Mesothelial cell of epicardium (in vitro differentiated cells): ENCODE measurements around the gene AHNAK. TPM values are rescaled to one million over a fixed set of nuclear protein-coding genes. Genes with fewer than 3 reads are reported as not detected.

ENCODE experiments used
- DNase-seq, 2 experiments: peaks; one replicate each; pipeline ENCODE4 v3.0.0; 2021; ENCODE audit warnings: low spot score in 2 of 2; ENCODE audit not compliant: unreplicated experiment in 2 of 2
- H3K27ac Mint-ChIP-seq: 2 replicates; pipeline ENCODE4 v1.8.0; 2021; ENCODE audit warnings: mixed read lengths
- H3K27me3 Mint-ChIP-seq: 2 replicates; pipeline ENCODE4 v1.8.0; 2021; ENCODE audit warnings: low read depth, mixed read lengths
- H3K36me3 Mint-ChIP-seq: 2 replicates; pipeline ENCODE4 v1.8.0; 2021; ENCODE audit warnings: mixed read lengths
- H3K4me1 Mint-ChIP-seq: 2 replicates; pipeline ENCODE4 v1.8.0; 2021; ENCODE audit warnings: mixed read lengths
- H3K4me3 Mint-ChIP-seq: 2 replicates; pipeline ENCODE4 v1.8.0; 2021; ENCODE audit warnings: mild to moderate bottlenecking, moderate library complexity, mixed read lengths
- H3K9me3 Mint-ChIP-seq: 2 replicates; pipeline ENCODE4 v1.8.0; 2021; ENCODE audit warnings: mixed read lengths
- CTCF ChIP-seq: fragments of 200-600 bp; sonication (generic); IDR thresholded peaks from one replicate; pipeline ENCODE4 v1.5.0; 2021; ENCODE audit warnings: antibody characterized with exemption; ENCODE audit not compliant: unreplicated experiment
- total RNA-seq: library from RNA; stranded (reverse); gene quantifications from 3 replicates; pipeline ENCODE4 v1.2.1, GENCODE V29; 2021

Gene AHNAK
- total RNA-seq, 1 donor from 2014 or later, result 481 TPM

GRCh38 chr11:62472063-62472884, 74.3 kb downstream of the AHNAK start:
- peak overlapping the region; percentile 77 for H3K27ac Mint-ChIP-seq
- DNase-seq, result no peak
- no peaks in the 10 kb centered on the region for H3K27me3 Mint-ChIP-seq
- TF ChIP-seq CTCF, result no peak
- H3K4me1 Mint-ChIP-seq, result peaks cover 18% of the 10 kb centered on the region
- no peaks in the 10 kb centered on the region for H3K9me3 Mint-ChIP-seq
- no peak overlapping the region for H3K4me3 Mint-ChIP-seq
- H3K36me3 Mint-ChIP-seq, result no peaks in the 10 kb centered on the region

GRCh38 chr11:62471603-62472002, 75.0 kb downstream of the AHNAK start:
- no peak for DNase-seq
- H3K27me3 Mint-ChIP-seq, result no peaks in the 10 kb centered on the region
- H3K4me3 Mint-ChIP-seq, result no peak overlapping the region
- no peaks in the 10 kb centered on the region for H3K36me3 Mint-ChIP-seq
- TF ChIP-seq CTCF, result no peak
- no peaks in the 10 kb centered on the region for H3K9me3 Mint-ChIP-seq
- peaks cover 23% of the 10 kb centered on the region for H3K4me1 Mint-ChIP-seq
- H3K27ac Mint-ChIP-seq, result peak overlapping the region; percentile 30

DNA sequence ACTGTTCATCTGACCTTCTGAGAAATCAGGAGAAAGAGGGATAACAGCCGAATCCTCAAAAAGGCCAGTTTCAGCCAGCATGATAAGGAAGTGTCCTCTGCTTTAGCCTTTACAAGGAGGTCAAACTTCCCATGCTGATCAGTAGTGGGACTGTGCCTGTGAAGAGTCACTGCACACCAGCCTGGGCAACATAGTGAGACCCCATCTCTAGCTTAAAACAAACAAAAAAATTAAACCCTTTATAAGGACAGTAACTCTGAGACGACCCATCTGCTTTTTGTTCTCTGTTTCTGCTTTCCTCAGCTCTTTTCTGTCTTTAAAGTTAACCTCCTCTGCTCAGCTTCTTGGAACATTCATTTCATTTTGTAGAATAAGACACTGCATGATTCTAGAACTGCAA, 78.0 kb downstream of the AHNAK start:
- peak overlapping the region; percentile 27 for H3K27ac Mint-ChIP-seq
- DNase-seq, result no peak
- peaks cover 27% of the 10 kb centered on the region for H3K4me1 Mint-ChIP-seq
- H3K27me3 Mint-ChIP-seq, result no peaks in the 10 kb centered on the region
- H3K36me3 Mint-ChIP-seq, result no peaks in the 10 kb centered on the region
- H3K4me3 Mint-ChIP-seq, result no peak overlapping the region
- H3K9me3 Mint-ChIP-seq, result no peaks in the 10 kb centered on the region
- no peak for TF ChIP-seq CTCF

DNA sequence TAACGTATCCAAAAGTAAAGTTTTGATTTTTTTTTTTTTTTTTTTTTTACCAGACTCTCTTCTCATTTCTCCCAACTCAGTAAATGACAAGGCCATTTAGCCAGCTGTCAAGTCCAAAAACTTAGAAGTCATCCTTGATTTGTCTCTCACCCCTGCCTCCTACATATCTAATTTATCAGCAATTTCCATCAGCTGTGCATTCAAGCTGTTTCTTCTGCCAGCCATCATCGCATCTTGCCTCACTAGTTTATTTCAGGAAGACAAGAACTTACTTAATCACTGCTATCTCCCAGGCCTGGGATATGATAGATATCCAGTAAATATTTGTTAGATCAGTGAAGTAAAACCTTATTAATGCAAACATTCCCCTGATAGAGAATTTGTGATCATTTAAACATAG, 80.2 kb downstream of the AHNAK start:
- DNase-seq, result no peak
- TF ChIP-seq CTCF, result no peak
- Mint-ChIP-seq H3K4me3 (no peak overlapping the region), H3K4me1 (peaks cover 25% of the 10 kb centered on the region), H3K36me3 (no peaks in the 10 kb centered on the region), H3K27ac (peak overlapping the region; percentile 87), H3K27me3 (no peaks in the 10 kb centered on the region), H3K9me3 (no peaks in the 10 kb centered on the region)

DNA sequence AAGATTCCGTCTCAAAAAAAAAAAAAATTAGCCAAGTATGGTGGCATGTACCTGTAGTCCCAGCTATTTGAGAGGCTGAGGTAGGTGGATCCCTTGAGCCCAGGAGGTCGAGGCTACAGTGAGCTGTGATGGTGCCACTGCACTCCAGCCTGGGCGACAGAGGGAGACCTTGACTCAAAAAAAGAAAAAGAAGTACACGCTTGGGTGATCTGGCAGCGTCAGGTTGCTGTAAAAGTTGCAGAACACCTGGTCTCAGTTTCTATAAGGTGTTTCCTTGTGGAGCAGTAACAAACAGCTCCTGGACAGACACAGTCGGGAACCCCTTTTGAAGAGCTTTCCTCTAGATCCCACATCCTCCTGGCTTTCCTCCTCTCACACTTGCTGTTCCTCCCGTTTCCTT, 82.0 kb downstream of the AHNAK start:
- Mint-ChIP-seq H3K27ac (peak overlapping the region; percentile 1), H3K36me3 (no peaks in the 10 kb centered on the region), H3K4me3 (no peak overlapping the region), H3K9me3 (no peaks in the 10 kb centered on the region), H3K4me1 (peaks cover 25% of the 10 kb centered on the region), H3K27me3 (no peaks in the 10 kb centered on the region)
- TF ChIP-seq CTCF, result no peak
- no peak for DNase-seq
